Measurements from ENCODE around the gene MUC4.

GRCh38 chr3:195839260-195840010, 27.7 kb upstream of the MUC4 start:
- TF ChIP-seq CTCF (IDR thresholded peaks at IDR 0.05; ENCODE audit: insufficient read depth, low read length, poor library complexity, severe bottlenecking), result no peak
- no peak for TF ChIP-seq EZH2phosphoT487 (conservative IDR thresholded peaks at IDR 0.05; ENCODE audit: low read length)

All from SU-DHL-6 (cell line).